ENCODE data around the gene CCDC190.
A peak's percentile ranks its signal among the peaks of the same experiment; 100 is the strongest.
"Not testable (repeated sequence)": the region's sequence is repeated elsewhere in the genome, so short reads cannot be mapped to it uniquely, and the experiment has no call there.

Gene CCDC190

DNA sequence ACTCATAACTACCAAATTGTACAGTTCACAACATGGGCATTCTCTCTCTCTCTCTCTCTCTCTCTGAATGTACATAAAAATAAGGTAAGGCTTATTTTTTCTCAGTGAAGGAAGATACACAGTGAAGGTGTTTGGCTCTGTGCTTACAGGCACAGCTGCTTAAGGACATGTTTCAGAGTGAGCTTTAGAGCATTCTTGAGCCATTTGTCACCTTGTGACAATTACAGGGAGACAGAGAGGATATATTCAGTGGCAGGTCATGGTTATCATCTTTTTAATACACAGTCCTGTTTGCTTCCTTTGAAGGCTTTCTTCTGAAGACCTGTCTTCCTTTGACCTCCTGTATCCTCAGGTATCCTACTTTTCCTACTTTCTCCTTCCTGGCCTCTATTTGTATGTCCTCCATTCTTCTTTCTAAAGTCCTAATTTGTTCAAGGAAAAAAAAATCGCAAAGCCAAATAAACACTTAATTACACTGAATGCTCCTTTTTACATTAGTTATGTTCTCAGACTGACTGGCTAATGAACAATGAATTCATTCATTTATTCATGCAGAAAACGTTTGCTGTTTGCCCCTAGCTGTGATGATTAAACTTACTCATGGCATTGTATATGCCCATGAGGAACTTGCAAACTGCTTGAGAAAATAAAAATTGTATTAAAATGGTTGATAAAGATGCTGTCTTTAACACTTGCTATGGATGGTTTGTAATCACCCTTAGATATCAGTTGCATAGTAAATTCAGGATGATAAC is 37.0 kb downstream of the CCDC190 start:
- DNase-seq, result no peak

DNA sequence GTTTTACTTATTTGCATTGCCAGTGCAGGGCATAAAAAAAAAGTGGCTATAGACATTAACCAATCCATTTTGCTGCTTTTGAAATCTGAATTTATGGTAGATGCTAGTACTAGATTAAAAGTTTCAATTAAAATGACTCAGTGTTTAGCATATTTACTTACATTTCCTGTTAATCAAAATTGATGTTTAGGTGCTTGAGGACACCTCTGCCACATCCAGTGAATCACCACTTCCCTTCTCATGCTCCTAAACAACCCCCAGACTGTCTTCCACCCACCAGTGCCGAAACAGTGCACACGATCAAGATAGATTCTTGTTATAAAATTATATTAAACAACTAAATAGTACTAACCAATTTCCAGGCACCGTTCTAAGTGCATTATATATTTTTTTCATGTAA is 37.7 kb downstream of the CCDC190 start:
- DNase-seq, result no peak

DNA sequence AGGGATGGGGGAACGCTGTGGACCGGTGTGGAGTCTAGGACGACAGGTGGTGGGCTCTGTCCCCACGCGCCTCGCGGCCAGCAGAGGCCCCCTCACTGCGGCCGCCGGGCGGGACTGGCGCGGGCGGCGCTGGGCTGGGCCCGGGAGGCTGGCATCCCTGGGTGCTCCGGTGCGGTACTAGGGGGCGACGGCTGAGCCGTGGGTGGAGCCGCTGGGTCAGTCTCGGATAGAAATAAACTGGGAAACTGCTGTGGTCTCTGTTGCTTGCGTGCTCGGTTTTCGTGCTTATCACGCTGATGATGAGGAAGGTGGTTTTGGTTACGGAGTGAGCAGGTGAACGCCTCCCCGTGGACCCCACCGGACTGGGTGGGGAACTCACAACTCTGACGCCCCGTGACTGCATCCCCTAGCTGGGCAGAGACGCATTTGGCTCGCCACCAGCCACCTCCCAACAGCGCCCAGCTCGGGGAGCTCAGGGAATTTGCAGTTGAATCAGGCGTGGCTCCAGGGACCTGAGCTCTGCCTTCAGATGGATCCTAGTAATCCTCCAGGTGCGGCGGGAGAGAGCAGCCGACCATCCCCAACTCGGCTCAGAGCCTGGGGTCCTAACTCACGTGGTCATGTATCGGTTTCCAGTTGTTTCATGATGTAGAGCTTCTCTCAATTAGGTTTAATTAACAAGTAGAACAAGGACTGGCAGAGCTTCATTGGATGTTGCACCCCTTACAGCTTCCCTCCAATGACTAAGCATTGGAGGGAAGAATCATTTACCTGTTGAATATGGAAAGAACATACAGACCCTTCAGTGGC is 38.4 kb downstream of the CCDC190 start:
- DNase-seq, result peak; percentile 71 to 81

DNA sequence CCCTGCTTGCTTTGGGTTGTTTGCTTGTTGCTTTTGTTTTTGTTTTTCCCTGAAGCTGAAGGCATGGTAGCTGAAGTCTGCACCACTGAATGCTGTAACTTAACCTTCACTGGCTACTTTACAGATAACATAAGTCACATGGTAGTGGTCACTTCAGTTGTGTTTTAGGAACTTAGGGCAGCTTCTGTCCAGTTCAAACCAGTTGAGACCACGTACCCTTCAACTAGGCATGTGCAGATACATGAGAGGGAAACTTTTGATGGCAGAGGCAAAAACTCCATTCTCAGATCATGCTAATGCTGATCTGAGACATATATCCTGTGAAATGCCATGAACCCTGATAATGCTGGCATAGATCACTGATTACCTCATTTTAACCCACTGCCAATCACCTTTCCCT is 42.3 kb downstream of the CCDC190 start:
- DNase-seq, result not testable (repeated sequence)

GRCh38 chr1:162818136-162818535 is 42.8 kb downstream of the CCDC190 start:
- DNase-seq, result not testable (repeated sequence)

DNA sequence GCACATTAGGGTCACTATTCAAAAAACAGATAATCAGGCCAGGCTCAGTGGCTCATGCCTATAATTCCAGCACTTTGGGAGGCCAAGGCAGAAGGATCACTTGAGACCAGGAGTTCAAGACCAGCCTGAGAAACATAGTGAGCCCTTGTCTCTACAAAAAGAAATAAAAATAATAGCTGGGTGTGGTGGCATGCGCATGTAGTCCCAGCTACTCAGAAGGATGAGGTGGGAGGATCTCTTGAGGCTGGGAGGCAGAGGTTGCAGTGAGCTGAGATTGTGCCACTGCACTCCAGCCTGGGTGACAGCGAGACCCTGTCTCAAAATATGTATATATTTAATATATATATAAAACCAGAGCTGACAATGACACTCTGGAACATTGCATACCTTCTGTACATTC is 48.6 kb downstream of the CCDC190 start:
- DNase-seq, result not testable (repeated sequence)

- not testable (repeated sequence) for DNase-seq
These were observed 53.5 kb downstream of the CCDC190 start for GRCh38 chr1:162807503-162807902.
